ENCODE results near the gene ABCC3. TPM values are rescaled to one million over a fixed set of nuclear protein-coding genes. Genes with fewer than 3 reads are reported as not detected.

The ABCC3 gene
- total RNA-seq, 2 donors from 2014 or later, result 0.40 TPM; not detected in 1

GRCh38 chr17:50660887-50661345 lies 26.2 kb downstream of the ABCC3 start:
- peak overlapping the region; percentile 56 for H3K4me3 Mint-ChIP-seq
- no peak for ATAC-seq (replicated peaks)
- H3K27me3 Mint-ChIP-seq, result no peaks in the 10 kb centered on the region
- H3K36me3 Mint-ChIP-seq (ENCODE audit: low read depth), result no peaks in the 10 kb centered on the region
- peak overlapping the region; percentile 91 for H3K27ac Mint-ChIP-seq
- peaks cover 13% of the 10 kb centered on the region for H3K4me1 Mint-ChIP-seq
- H3K9me3 Mint-ChIP-seq, result no peaks in the 10 kb centered on the region

DNA sequence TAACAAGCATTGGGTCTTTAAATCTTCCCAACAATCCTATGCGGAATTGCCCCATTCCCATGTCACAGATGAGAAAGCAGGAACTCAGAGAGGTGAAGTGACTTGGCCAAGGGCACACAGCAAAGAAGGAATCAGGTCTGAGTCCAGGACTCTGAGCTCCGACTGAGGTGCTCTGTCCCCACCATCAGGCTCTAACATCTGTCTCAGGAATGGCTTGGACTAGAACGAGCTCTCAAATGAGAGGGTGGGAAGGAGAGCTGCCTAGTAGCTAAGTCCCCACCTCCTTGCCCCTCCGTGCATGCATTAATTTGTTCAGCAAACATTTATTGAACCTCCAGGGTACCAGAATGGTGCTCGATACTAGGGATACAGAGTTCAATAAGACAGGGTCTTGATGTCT lies 26.7 kb downstream of the ABCC3 start:
- ATAC-seq (replicated peaks), result peak; percentile 19
- Mint-ChIP-seq H3K4me3 (peak overlapping the region; percentile 56), H3K27me3 (no peaks in the 10 kb centered on the region), H3K4me1 (peaks cover 13% of the 10 kb centered on the region), H3K9me3 (no peaks in the 10 kb centered on the region), H3K27ac (peak overlapping the region; percentile 91), H3K36me3 (ENCODE audit: low read depth) (no peaks in the 10 kb centered on the region)

- peak; percentile 96 for ATAC-seq (replicated peaks)
- Mint-ChIP-seq H3K4me3 (peak overlapping the region; percentile 56), H3K9me3 (no peaks in the 10 kb centered on the region), H3K27me3 (no peaks in the 10 kb centered on the region), H3K4me1 (peaks cover 13% of the 10 kb centered on the region), H3K27ac (peak overlapping the region; percentile 91), H3K36me3 (ENCODE audit: low read depth) (no peaks in the 10 kb centered on the region)
These were observed 27.2 kb downstream of the ABCC3 start for GRCh38 chr17:50661795-50662391.

GRCh38 chr17:50662632-50663225 lies 28.0 kb downstream of the ABCC3 start:
- Mint-ChIP-seq H3K9me3 (no peaks in the 10 kb centered on the region), H3K27me3 (no peaks in the 10 kb centered on the region), H3K36me3 (ENCODE audit: low read depth) (no peaks in the 10 kb centered on the region), H3K27ac (peak overlapping the region; percentile 91), H3K4me3 (no peak overlapping the region), H3K4me1 (peaks cover 14% of the 10 kb centered on the region)
- ATAC-seq (replicated peaks), result no peak

GRCh38 chr17:50663812-50664374 lies 29.2 kb downstream of the ABCC3 start:
- H3K4me3 Mint-ChIP-seq, result no peak overlapping the region
- no peaks in the 10 kb centered on the region for H3K27me3 Mint-ChIP-seq
- H3K9me3 Mint-ChIP-seq, result no peaks in the 10 kb centered on the region
- H3K4me1 Mint-ChIP-seq, result peaks cover 18% of the 10 kb centered on the region
- peak overlapping the region; percentile 18 for H3K27ac Mint-ChIP-seq
- no peaks in the 10 kb centered on the region for H3K36me3 Mint-ChIP-seq (ENCODE audit: low read depth)
- no peak for ATAC-seq (replicated peaks)

DNA sequence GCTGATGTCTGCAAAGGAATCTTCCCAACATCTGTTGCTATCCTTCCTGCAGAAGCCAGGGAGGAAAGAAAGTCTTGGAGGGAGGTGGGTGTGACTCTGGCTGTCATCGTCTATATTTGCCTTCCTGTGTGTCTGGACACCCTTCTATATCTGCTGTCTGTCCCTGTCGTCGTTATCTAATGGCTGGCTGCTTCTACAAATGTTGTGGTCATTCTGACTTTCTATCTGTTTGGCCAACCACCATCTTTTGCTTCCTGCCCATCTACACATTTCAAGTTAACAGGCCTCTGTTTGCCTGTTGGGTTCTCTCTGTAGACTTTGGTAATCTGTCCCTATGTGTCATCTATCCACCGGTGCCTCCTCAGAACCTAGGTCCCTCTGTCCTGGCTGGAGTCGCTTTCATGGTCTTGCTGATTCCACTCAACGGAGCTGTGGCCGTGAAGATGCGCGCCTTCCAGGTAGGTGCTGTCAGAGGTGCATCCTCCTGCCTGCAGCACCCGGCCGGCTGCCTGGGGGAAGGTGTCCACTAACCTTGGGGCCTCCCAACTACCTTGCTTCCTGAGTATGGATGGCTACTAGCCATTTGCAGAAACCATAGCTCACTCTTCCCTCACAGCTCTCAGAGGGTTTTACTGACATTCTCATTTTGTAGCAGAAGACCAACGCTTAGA lies 30.2 kb downstream of the ABCC3 start:
- no peak for ATAC-seq (replicated peaks)
- Mint-ChIP-seq H3K4me3 (no peak overlapping the region), H3K27ac (no peak overlapping the region), H3K27me3 (no peaks in the 10 kb centered on the region), H3K36me3 (ENCODE audit: low read depth) (no peaks in the 10 kb centered on the region), H3K9me3 (no peaks in the 10 kb centered on the region), H3K4me1 (peaks cover 18% of the 10 kb centered on the region)

DNA sequence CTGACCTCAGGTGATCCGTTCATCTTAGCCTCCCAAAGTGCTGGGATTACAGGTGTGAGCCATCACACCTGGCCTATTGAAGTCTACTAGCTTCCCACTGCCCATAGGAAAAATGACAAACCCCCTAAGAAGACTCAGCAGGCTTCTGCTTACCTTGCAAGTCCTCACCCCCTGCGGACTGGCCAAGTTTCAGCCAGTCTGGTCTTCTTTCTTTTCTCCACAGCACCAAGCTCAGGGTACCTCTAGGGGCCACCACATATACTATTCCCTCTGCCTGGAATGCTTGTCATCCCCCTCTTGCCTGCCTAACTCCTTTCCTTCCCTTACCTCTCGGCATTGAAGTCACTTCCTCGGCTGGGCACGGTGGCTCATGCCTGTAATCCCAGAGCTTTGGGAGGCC lies 31.2 kb downstream of the ABCC3 start:
- Mint-ChIP-seq H3K27me3 (no peaks in the 10 kb centered on the region), H3K36me3 (ENCODE audit: low read depth) (no peaks in the 10 kb centered on the region), H3K27ac (peak overlapping the region; percentile 19), H3K4me1 (peaks cover 18% of the 10 kb centered on the region), H3K4me3 (no peak overlapping the region), H3K9me3 (no peaks in the 10 kb centered on the region)
- no peak for ATAC-seq (replicated peaks)

- no peak for ATAC-seq (replicated peaks)
- H3K9me3 Mint-ChIP-seq, result no peaks in the 10 kb centered on the region
- no peak overlapping the region for H3K4me3 Mint-ChIP-seq
- H3K36me3 Mint-ChIP-seq (ENCODE audit: low read depth), result no peaks in the 10 kb centered on the region
- peak overlapping the region; percentile 19 for H3K27ac Mint-ChIP-seq
- H3K27me3 Mint-ChIP-seq, result no peaks in the 10 kb centered on the region
- peaks cover 14% of the 10 kb centered on the region for H3K4me1 Mint-ChIP-seq
These were observed 31.6 kb downstream of the ABCC3 start for GRCh38 chr17:50666316-50666715.

DNA sequence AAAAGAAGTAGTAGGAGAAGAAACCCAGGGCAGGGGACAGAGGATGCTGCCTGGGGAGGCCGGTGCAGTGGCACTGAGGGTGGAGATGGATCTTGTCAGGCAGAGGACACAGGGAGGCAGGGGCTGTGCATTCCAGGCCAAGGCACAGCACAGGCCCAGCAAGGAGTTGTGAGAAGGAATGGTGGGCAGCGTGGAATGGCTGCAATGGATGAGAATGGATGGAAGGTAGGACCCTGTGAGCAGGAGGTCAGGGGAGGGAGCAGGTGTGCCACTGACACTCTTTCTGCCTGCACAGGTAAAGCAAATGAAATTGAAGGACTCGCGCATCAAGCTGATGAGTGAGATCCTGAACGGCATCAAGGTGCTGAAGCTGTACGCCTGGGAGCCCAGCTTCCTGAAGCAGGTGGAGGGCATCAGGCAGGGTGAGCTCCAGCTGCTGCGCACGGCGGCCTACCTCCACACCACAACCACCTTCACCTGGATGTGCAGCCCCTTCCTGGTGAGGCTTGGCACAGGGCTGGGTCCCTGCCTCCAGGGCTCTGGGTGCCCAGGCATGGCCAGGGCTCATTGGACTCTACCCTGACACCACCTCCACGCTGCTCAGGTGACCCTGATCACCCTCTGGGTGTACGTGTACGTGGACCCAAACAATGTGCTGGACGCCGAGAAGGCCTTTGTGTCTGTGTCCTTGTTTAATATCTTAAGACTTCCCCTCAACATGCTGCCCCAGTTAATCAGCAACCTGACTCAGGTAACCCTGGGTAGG lies 32.8 kb downstream of the ABCC3 start:
- no peak for ATAC-seq (replicated peaks)

GRCh38 chr17:50668025-50668837 lies 33.5 kb downstream of the ABCC3 start:
- H3K9me3 Mint-ChIP-seq, result no peaks in the 10 kb centered on the region
- H3K36me3 Mint-ChIP-seq (ENCODE audit: low read depth), result no peaks in the 10 kb centered on the region
- peak overlapping the region; percentile 20 for H3K4me3 Mint-ChIP-seq
- peak overlapping the region; percentile 64 for H3K27ac Mint-ChIP-seq
- ATAC-seq (replicated peaks), result peak; percentile 40
- no peaks in the 10 kb centered on the region for H3K27me3 Mint-ChIP-seq
- peaks cover 5% of the 10 kb centered on the region for H3K4me1 Mint-ChIP-seq

More for the DNA sequence above, 32.8 kb downstream of the ABCC3 start:
- Mint-ChIP-seq H3K4me3 (peak overlapping the region; percentile 20), H3K27me3 (no peaks in the 10 kb centered on the region), H3K27ac (peak overlapping the region; percentile 64), H3K36me3 (ENCODE audit: low read depth) (no peaks in the 10 kb centered on the region), H3K4me1 (peaks cover 5% of the 10 kb centered on the region), H3K9me3 (no peaks in the 10 kb centered on the region)

- Mint-ChIP-seq H3K4me3 (no peak overlapping the region), H3K27me3 (no peaks in the 10 kb centered on the region), H3K4me1 (peaks cover 5% of the 10 kb centered on the region), H3K9me3 (no peaks in the 10 kb centered on the region), H3K36me3 (ENCODE audit: low read depth) (no peaks in the 10 kb centered on the region), H3K27ac (peak overlapping the region; percentile 64)
- peak; percentile 23 for ATAC-seq (replicated peaks)
These were observed 34.3 kb downstream of the ABCC3 start for GRCh38 chr17:50668838-50669581.

DNA sequence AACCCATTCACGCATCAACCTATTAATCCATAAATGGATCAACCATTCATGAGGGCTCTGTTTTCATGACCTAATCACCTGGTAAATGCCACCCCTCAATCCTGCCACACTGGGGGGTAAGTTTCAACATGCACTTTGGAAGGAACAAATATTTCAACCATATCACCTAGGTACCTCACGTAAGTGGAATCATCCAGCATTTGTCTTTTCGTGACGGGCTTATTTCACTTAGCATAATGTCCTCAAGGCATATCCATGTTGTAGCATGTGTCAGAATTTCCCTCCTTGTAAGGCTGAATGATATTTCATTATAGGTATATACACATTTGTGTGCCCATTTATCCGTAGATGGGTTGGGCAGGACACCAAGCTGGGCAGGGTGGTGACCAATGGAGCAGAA lies 37.4 kb downstream of the ABCC3 start:
- H3K4me1 Mint-ChIP-seq, result peaks cover 5% of the 10 kb centered on the region
- H3K27ac Mint-ChIP-seq, result no peak overlapping the region

More for the DNA sequence above, 37.4 kb downstream of the ABCC3 start:
- Mint-ChIP-seq H3K27me3 (peaks cover under 1% of the 10 kb centered on the region), H3K9me3 (no peaks in the 10 kb centered on the region), H3K4me3 (no peak overlapping the region), H3K36me3 (ENCODE audit: low read depth) (no peaks in the 10 kb centered on the region)
- no peak for ATAC-seq (replicated peaks)

Data from activated T-helper 17 cell treated with anti-CD3 and anti-CD28 coated beads, Interleukin-2, amount 50 U/mL, for 72 hours (primary cell).